Body of pancreas (tissue), 4 donors: ENCODE measurements around the gene DTX1. TPM values are rescaled to one million over a fixed set of nuclear protein-coding genes. Genes with fewer than 3 reads are reported as not detected.

Experiments
- ATAC-seq: fragments of 150-250 bp; one replicate; pipeline ENCODE4 v1.9.1; 2016
- DNase-seq, 4 donors: peaks; one replicate each; pipeline ENCODE4 v3.0.0-alpha.2; 2019
- H3K27ac ChIP-seq, 4 donors: fragments of 200-600 bp; sonication (generic); 1 replicate in 3 of 4; 2 replicates in 1 of 4; pipeline versions ENCODE4 v1.5.1 to v1.6.1; 2016 to 2019; ENCODE audit warnings: mild to moderate bottlenecking in 1 of 4, mixed read lengths in 1 of 4, moderate library complexity in 1 of 4
- H3K27me3 ChIP-seq, 2 donors: fragments of 200-600 bp; sonication (generic); one replicate each; pipeline ENCODE4 v1.6.0; 2016; ENCODE audit warnings: mild to moderate bottlenecking in 1 of 2
- H3K36me3 ChIP-seq, 2 donors: fragments of 200-600 bp; sonication (generic); replicated peaks in 1 of 2; 2 replicates each; pipeline ENCODE4 v1.5.1; 2016; ENCODE audit warnings: low read depth in 2 of 2; ENCODE audit not compliant: insufficient read depth in 1 of 2
- H3K4me1 ChIP-seq: fragments of 200-600 bp; sonication (generic); one replicate; pipeline ENCODE4 v1.6.0; 2016
- H3K4me3 ChIP-seq, 2 donors: fragments of 200-600 bp; sonication (generic); 1 replicate in 1 of 2; 2 replicates in 1 of 2; pipeline ENCODE4 v1.5.1; 2016 to 2019
- H3K9me3 ChIP-seq, 3 donors: fragments of 200-600 bp; sonication (generic); 1 replicate in 2 of 3; 2 replicates in 1 of 3; pipeline ENCODE4 v1.5.1; 2016
- POLR2A ChIP-seq, 3 donors: fragments of 450-650 bp; IDR thresholded peaks; one replicate each; pipeline ENCODE4 v1.6.1; 2016; ENCODE audit warnings: antibody characterized with exemption in 3 of 3, mild to moderate bottlenecking in 2 of 3
- WGBS, 2 donors: methylation state at CpG; one replicate each; pipeline ENCODE4 v1.1.5; 2017; 5-methylcytosine and 5-hydroxymethylcytosine counted together
- intact Hi-C: fragments of 100-400 bp; cut with DNase I; formaldehyde crosslinking; loops from one replicate; pipeline ENCODE4 v1.15.1; 2023
- total RNA-seq, 2 donors: library from RNA; depleted of rRNA; stranded (reverse); fragments of >200 nt; gene quantifications; one replicate each; pipeline ENCODE4 v1.1.0, GENCODE V29; 2016
- TF ChIP-seq, protein P1 (sequence below), 7 experiments: fragments of 450-650 bp in 4 of 7; fragments of 200-600 bp in 3 of 7; sonication (generic) in 3 of 7; IDR thresholded peaks; one replicate each; pipeline ENCODE4 v1.5.1; 2016 to 2019; ENCODE audit warnings: antibody characterized with exemption in 7 of 7

The DTX1 gene
- total RNA-seq, 2 donors from 2014 or later = 11.9 to 17.5 TPM

DNA sequence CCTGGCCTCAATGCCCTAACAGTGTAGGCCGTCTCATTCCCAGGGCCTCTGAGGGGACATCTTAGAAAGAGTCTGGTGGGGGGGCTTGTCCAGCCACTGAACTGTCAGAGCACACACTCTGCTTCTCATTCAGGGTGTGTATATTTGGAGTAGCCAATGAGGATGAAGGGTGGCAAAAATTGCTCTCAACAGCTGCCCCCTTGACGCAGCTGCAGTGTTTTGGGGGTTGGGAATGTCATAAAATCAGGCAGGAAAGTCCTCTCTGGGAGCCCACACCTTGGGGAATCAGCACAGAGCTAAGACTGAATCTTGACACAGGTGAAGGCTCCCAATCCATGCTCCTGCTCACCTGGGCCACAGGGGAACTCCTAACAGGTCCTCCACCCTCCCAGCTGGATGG, 77.5 kb downstream of the DTX1 start:
- Histone ChIP-seq H3K36me3 (no peaks in the 10 kb centered on the region), H3K9me3 (no peaks in the 10 kb centered on the region), H3K27ac (no peak overlapping the region), H3K27me3 (no peaks in the 10 kb centered on the region), H3K4me1 (peaks cover 19% of the 10 kb centered on the region), H3K4me3 (no peak overlapping the region)
- DNase-seq (no peak), ATAC-seq (no peak)
- intact Hi-C loops = no loop called here
- WGBS, 2 donors = 17 to 88% methylated on average over 1 to 2 of the region's 2 CpGs
- TF ChIP-seq, protein P1, sequence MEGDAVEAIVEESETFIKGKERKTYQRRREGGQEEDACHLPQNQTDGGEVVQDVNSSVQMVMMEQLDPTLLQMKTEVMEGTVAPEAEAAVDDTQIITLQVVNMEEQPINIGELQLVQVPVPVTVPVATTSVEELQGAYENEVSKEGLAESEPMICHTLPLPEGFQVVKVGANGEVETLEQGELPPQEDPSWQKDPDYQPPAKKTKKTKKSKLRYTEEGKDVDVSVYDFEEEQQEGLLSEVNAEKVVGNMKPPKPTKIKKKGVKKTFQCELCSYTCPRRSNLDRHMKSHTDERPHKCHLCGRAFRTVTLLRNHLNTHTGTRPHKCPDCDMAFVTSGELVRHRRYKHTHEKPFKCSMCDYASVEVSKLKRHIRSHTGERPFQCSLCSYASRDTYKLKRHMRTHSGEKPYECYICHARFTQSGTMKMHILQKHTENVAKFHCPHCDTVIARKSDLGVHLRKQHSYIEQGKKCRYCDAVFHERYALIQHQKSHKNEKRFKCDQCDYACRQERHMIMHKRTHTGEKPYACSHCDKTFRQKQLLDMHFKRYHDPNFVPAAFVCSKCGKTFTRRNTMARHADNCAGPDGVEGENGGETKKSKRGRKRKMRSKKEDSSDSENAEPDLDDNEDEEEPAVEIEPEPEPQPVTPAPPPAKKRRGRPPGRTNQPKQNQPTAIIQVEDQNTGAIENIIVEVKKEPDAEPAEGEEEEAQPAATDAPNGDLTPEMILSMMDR (IDR thresholded peaks at IDR 0.05) = no peak
- no peak for TF ChIP-seq POLR2A (IDR thresholded peaks at IDR 0.05)

DNA sequence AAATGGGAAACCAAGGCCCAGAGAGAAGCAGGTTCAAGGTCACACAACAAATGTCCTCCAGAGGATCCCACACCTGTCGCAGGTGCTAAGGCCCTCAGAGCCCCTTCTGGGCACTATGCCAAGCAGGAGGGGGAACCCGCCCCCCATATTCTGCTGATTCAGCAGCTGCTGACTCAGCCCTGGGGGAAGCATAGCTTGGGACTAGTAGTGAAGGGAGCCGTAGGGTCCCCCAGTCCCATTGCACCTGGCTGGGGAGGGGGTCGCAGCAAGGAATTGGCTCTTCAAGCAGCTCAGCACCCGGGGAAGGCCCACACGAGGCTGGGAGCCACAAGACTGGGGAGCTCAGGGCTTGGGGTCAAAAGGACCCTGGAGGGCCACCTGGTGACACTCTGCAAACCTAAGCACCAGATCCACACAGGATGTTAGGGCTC, 78.0 kb downstream of the DTX1 start:
- Histone ChIP-seq H3K4me3 (no peak overlapping the region), H3K27ac (no peak overlapping the region), H3K36me3 (no peaks in the 10 kb centered on the region), H3K4me1 (peaks cover 19% of the 10 kb centered on the region), H3K9me3 (no peaks in the 10 kb centered on the region), H3K27me3 (no peaks in the 10 kb centered on the region)
- ATAC-seq (no peak), DNase-seq (no peak)
- TF ChIP-seq, protein P1 (IDR thresholded peaks at IDR 0.05) = no peak
- no peak for TF ChIP-seq POLR2A (IDR thresholded peaks at IDR 0.05)
- WGBS, 2 donors = 41% methylated on average over 6 of the region's 6 CpGs; no CpG with 5 or more reads in 1 of the 2 donors
- intact Hi-C loops = no loop called here

DNA sequence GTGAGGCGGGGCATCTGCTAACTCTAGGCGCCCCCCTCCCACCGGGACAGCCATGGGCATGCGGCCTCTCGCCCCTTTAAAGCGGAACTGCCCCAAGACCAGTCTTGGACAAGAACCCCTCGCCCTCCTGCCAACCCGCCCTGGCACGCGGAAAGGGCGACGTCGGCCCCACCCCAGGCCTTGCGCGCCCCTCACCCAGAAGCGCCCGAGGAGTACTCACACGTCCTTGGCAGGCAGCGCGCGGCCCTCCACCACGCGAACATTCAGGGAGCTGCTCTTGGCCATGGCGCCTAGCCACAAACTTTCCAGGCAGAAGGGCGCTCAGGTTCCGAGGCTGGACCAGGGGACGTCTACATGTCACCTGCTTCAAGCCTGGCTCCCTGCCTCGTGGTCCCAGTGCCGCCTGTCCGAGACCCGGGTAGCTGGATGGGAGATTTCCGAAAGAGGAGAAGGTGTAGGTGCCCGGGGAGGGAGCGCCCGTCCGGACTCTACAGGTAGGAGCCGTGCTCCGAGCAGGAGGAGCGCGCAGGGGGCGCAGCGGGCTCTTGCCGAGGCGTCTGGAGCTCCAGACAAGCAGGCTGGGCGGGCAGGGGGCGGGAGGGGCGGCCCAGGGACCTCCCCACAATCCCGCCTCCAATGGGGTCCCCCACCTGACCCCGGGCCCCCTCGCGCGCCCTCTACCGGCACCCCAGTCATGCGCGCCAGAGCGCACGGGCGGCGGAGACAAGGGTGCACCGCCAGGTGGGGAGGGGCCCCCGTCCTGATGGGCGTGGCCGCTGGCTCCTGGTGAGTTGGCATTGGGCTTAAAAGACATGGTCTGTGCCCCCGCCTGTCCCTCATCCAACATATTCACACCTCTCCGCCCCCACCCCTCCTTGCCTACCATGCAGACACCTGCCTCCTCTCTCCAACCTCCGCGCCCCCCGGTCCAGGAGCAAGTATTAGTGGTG, 78.9 kb downstream of the DTX1 start, which contains the start of gene RASAL1:
TSS of gene RASAL1 (minus strand) at position 584 of the 950 bp plus-strand sequence. CDS start at position 285, 299 bp downstream.
- 3 to 4% methylated on average over 10 to 65 of the region's 68 CpGs for WGBS, 2 donors

DNA sequence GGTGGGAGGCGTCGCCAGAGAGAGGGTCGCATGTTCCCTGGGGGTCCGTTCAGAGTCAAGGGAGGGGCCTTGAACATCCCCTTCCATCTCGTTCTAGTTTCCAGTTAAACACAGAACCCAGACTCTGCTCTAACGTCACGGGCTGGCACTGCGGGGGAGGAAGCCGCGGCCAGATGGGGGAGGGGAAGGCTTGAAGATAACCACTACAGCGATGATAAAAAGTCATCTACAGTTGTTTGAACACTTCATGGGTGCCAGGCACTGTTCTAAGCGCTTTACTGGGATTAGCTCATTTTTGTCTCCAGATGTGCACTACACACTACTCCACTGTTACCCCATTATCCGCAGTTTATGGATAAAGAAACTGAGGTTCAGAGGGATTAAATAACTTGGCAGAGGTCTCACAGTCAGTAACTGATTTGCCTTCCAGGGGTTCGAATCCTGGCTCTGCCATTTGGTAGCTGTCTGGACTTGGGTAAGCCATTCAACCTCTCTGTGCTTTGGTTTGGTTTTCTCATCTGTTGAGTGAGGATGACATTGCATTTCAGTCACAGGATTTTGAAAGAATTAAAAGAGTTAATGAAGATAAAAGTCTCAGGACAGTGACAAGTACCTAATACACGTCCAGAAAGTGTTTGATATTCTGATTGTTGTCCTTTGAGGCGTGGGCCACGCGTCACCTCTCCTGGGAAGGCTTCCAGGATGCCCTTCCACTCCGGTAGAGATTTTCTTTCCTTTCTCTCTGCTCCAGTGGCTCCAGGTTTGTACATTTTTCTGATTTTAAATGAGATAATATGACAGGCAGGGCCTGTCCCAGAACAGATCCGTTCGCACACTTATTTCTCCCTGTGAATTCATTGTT, 79.8 kb downstream of the DTX1 start:
- 29 to 32% methylated on average over 21 of the region's 21 CpGs for WGBS, 2 donors
- DNase-seq (peak in 2 of 4 donors; percentile 43 to 53), ATAC-seq (peak; percentile 31)
- no peaks in the 10 kb centered on the region for H3K36me3 ChIP-seq
- H3K27ac ChIP-seq = peak overlapping the region in 2 of 4 donors; percentile 64 to 66
- no peak overlapping the region for H3K4me3 ChIP-seq
- no peak for TF ChIP-seq POLR2A (IDR thresholded peaks at IDR 0.05)
- TF ChIP-seq, protein P1 (IDR thresholded peaks at IDR 0.05) = no peak
- intact Hi-C loops = no loop called here
- no peaks in the 10 kb centered on the region for H3K9me3 ChIP-seq
- peaks cover 21% of the 10 kb centered on the region for H3K4me1 ChIP-seq
- H3K27me3 ChIP-seq = no peaks in the 10 kb centered on the region

More for the DNA sequence above, 78.9 kb downstream of the DTX1 start, which contains the start of gene RASAL1:
- H3K36me3 ChIP-seq = no peaks in the 10 kb centered on the region
- intact Hi-C loops = no loop called here
- H3K27ac ChIP-seq = peak within 1 kb of the TSS in 2 of 4 donors; percentile 64 to 66
- H3K4me3 ChIP-seq = no peak within 1 kb of the TSS
- peaks cover 19% of the 10 kb centered on the region for H3K4me1 ChIP-seq
- ATAC-seq = peak; percentile 77
- no peaks in the 10 kb centered on the region for H3K9me3 ChIP-seq
- no peaks in the 10 kb centered on the region for H3K27me3 ChIP-seq
- peak; percentile 64 to 73 (median 66) for DNase-seq
- TF ChIP-seq, protein P1 (IDR thresholded peaks at IDR 0.05) = peak; percentile 34 to 59 (median 50)
- TF ChIP-seq POLR2A (IDR thresholded peaks at IDR 0.05) = peak in 1 of 3 donors; percentile 14
